ENCODE data around the gene CYP46A1. TPM values are rescaled to one million over a fixed set of nuclear protein-coding genes. Genes with fewer than 3 reads are reported as not detected.

CYP46A1 gene
- total RNA-seq, 1 experiment from 2014 or later, result not detected

DNA sequence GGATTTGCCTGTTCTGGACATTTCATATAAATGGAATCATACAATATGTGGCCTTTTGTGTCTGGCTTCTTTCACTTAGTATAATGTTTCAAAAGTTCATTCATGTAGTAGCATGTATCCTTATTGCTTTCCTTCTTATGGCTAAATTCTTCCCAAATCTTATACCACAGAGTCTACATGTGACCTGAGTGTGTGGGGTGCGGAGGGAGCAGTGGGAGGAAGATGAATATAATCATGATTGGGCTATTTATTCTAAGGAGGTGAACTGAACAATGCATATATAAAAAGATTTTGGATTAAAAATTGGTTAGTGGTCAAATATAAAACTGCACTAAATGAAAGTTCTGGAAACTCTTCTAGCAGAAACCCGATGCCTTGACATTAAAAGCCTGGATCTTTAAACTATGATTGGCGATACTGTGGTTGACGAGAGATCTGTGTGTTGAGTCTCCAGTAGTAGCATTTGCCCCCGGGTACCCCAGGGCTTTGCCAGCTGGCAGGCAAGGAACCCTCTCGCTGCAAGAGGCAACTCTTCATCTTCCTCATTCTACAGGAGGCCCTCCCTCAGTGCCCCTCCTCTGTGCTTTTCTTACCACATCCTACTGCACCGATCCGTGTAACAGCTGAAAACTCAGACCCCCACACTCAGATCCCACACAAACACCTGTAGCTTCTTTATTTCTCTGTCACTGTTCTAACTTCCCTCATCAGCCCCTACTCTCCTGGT, 2.6 kb downstream of the CYP46A1 start:
- no peak for DNase-seq (ENCODE audit: low read depth)

DNA sequence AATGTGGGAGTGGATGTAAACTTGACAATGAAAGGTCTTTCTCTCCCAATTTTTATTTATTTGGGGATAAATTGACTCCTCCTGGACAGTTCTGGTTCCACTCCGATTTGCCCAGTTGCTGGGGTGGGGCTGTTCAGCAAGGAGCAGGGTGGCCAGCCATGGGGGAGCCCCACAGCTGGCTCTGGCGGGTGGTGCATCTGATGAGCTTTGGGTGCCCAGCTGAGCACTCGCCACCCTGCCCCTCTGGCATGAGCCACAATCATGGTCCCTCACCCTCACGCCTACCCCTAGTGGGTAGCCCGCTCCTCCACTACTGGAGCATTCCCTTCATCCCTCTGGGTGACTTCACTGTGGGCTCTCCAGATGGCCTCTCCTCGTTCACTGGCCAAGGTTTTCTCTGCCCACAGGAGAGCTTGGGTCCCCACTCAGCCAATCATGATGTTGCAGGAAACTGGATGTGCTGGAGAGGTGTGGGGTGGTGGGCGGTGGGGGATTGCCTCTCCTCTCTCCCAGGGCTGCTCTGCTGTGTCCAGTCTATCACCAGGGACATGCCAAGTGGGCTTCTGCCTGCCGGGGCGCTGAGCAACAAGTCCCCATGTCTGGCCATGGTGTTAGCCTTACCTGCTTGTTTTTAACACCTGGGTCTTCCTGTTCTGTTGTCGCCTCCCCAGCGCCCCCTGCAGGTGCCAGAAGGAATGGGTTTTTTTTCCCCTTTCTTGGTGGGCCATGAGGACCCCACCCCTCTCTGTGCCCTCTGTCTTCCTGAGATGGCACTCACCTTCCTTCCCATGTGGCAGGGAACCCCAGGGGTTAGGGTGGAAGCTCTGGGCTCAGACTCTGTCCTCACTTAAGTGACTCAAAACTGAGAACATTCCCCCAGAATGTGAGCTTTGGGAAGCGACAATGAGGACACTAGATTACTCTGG, 3.4 kb downstream of the CYP46A1 start:
- no peak for DNase-seq (ENCODE audit: low read depth)

DNA sequence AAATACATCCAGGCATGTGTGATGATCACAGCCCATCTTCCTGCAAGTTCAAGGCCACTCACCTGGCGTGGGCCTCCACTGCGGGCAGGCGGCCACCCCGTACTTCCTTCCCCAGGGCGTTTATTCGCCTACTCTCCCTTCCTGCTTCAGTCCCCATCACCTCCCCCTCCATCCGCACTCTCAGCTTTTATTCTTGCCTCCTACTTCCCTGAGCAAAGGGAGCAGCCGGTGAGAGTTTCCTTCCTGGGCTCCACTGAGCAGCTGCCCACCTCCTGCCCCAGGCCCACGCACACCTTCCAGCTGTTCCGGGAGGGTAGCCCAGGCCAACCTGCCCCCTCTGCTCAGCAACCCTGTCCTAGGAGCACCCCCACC, 4.1 kb downstream of the CYP46A1 start:
- no peak for DNase-seq (ENCODE audit: low read depth)

DNA sequence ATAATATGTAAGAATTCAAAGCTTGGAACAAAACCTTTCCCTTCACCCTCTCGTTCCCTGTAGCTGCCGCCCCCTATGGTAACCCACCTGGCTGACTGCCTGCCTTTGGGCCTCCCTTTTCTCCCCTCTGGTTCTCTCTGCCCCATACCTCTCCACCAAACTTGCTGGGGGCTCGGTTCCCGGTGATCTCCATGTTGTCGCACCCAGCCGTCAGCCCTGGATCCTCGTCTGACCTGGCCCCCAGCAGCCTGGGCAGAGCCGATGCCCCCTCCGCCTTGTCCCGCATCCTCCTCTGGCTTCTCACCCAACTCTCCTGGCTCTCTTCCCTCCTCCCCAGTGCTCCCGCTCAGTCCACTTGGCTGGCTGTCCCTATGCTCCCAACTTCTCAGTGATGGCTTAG, 4.5 kb downstream of the CYP46A1 start:
- DNase-seq (ENCODE audit: low read depth), result no peak

DNA sequence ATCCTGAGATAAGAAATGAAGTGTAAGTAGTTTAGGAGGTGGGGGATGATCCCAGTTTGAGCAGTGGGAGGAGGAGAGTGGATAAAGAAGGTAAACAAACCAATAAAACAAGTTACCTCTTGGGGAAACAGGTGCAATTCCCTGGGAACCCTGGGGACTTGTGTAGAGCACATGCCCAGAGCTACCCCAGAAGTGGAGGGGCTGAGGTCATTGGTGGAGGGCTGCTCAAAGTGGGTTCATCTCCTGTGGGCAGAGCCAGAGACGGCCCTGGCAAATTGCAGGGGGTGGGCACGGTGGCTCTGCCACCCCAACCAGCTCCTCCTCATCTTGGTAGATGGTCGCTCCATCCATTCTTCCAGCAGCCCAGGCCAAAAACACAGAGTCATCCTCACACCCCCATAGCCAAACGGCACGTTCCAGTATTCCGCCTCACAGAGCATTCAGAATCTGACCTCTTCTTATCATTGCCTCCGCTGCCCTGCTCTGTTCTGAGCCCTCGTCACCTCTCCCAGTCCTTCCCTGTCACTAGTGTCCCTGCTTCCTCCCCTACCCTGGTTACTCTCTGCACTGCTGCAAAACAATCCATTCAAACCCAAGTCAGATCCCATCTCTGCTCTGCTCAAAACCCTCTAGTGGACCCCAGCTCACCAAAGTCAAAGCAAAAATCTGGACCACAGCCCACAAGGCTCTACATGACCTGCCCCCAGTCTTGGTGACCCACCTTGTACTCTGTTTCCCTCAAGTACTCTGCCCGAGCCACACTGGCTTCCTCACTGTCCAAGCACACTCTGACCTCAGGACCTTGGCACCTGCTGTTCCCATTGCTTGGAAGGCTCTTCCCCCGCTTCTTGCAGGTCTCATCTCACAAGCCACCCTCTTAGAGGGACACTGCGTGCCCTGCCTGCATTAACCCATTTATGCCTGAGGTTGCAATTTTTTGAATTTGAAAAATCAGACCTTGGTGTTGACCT, 5.5 kb downstream of the CYP46A1 start:
- no peak for DNase-seq (ENCODE audit: low read depth)

DNA sequence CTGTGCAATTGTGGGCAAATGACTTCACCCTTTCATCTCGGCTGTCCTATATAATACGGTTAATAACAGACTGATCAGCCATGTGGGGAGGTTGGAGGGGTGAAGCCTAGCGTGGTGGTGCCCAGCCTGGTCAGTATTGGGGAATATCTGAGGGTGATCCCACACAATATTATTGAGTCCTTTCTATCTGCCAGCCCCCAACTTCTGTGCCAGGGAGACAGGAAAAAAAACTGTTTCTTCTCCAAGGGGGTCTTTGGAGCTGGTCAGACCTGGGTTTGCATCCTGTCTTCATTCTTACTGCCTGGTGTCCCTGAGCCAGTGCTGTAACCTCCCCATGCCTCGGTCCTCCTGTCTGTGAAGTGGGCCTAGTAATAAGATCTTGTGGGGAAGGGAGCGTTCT, 6.5 kb downstream of the CYP46A1 start:
- DNase-seq (ENCODE audit: low read depth), result no peak

DNA sequence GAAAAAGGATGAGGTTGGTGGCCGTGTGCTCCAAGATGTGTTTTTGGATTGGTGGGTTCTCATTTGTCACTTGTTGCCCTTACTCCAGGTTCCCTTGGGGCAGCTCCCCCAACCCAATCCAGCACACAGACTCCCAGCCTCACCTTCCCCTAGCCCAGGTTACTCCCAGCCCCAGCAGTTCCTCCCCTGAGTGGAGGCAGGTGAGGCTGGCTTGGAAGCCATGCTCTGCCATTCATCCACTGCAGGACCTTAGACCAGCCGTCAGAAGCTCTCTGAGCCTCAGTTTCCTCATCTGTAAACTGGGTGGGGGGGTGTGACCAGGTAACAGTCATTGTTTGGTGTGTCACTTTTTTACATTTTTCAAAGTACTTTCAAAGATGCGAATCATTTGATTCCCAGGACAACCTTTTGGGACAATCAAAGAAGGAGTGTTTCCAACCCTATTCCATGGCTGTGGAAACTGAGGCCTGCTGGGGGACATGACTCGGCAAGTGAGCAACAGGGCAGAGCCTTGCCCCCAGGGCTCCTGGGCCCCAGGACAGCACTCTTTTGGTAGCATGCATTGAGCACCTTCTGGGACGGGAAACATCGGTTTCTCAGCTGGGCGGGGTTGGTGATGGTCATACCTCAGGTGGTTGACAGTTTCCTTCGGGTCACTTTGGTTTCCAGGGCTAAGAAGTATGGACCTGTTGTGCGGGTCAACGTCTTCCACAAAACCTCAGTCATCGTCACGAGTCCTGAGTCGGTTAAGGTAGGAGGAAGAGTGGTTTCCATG, 7.2 kb downstream of the CYP46A1 start:
- DNase-seq (ENCODE audit: low read depth), result no peak

DNA sequence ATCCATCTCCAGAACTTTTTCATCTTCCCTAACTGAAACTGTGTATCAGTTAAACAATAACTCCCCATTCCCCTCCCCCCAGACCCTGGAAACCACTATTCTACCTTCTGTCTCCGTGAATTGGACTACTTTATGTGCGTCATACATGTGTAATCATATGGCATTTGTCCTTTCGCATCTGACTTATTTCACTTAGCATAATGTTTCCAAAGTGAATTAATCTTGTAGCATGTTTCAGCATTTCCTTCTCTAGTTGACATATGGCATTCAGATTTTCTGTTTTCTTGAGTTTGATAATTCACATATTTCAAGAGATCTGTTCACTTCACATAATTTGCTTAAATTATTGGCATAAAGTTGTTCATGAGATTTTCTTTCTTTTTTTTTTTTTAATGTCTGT, 9.8 kb downstream of the CYP46A1 start:
- DNase-seq (ENCODE audit: low read depth), result no peak

DNA sequence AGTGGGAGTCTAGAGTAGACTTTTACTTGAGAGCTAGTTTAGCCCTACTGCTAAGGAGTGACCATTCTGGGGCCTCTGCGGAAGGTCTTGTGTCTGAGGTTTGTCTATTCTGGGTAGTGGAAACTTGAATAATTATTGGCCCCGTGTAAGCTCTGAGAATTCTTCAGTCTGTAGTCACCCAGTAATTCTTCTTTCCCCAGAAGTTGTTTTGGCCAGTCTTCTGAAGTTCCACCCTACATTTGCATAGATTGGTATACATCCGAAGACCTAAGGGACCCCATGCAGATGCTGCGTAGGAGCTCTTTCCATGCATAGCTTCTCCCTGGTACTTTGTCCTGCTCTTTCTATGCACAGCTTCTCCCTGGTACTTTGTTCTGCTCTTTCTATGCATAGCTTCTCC, 12.8 kb downstream of the CYP46A1 start:
- no peak for DNase-seq (ENCODE audit: low read depth)

DNA sequence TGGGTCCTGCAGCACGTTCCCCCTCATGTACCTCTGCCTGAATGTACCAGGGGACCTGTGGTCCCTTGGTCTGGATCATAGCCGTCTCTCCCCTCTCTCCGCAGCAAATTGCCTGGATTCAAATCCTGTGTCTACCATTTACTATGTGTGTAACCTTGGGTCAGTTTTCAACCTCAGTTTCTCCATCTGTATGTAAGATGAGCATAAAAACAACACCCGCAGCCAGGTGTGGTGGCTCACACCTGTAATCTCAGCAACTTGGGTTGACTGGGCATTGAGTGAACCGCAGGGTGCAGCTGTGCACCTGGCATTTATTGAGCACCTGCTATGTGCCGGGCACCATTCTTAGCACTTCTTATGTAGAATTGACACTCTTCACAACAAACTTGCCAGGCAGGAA, 14.1 kb downstream of the CYP46A1 start:
- no peak for DNase-seq (ENCODE audit: low read depth)

DNA sequence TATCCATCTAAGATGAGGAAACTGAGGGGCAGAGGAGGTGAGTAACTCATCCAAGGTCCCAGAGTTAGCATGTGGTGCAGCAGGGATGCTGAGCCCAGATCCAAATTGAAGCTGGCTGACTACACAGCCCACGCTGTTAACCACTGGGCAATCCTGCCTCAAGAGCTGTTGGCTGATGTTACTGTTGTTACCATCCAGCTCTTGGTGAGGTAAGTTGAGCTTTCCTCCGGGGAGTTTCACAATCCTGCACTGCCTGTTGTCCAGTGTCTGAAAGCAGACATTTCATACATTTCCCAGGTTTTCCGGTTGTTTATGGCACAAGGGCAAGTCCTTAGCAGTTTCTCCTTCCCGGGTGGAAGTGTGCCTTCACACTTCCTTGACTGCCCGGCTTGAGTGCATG, 14.5 kb downstream of the CYP46A1 start:
- no peak for DNase-seq (ENCODE audit: low read depth)

DNA sequence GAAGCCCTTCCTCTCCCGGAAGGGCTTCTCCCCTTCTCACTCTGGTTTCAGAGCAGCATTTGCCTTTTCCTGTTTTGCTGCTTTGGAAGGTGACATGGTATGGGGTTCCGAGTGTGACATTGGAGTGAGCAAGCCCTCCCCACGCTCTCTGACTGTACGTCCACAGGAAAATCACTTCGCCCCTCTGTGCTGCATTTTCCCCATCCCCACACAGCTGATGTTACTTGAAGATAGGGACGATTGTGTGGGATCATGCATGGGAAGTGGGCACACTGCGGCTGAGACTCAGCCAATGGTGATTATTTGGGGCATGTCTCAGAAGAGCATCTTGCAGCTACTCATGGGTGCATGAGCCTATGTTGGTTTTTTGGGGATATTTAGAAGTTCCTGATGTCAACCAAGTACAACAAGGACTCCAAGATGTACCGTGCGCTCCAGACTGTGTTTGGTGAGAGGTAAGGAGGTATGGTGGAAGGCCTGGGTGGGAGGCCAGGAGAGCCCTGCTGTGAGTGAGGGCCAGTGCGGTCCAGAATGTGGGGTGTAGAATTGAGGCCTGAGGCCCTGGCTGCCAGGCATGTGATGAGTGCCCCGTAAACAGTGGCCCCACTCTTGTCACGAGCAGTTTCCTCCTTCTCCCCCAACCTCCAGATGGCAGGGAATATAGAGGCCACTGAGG, 15.1 kb downstream of the CYP46A1 start:
- no peak for DNase-seq (ENCODE audit: low read depth)

DNA sequence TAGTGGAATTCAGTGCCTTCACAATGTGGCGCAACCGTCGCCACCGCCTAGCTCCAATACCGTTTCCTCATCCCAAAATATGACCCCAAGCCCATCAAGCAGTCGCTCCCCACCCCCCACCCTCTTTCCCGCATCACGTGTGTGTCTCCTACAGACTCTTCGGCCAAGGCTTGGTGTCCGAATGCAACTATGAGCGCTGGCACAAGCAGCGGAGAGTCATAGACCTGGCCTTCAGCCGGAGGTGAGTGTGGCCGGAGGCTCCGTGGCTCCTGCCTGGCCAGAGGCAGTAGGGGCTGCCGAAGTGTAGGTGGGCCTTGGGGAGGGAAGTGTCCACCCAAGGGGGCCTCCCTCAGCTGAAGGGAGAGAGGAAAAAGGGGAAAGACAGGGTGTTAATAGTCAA, 15.8 kb downstream of the CYP46A1 start:
- DNase-seq (ENCODE audit: low read depth), result no peak

DNA sequence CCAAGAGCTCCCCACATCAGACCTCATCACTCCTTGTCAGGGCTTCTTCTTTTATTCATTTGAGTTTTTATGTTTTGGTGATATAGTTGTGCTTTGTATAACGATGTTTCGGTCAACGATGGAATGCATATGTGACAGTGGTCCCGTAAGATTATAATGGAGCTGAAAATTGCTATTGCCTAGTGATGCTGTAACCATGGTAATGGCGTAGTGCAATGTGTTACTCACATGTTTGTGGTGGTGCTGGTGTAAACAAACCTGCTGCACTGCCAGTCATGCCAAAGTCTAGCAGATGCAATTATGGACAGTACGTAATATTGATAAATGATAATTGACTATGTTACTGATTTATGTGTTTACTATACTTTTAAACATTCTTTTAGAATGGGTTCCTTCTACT, 16.3 kb downstream of the CYP46A1 start:
- no peak for DNase-seq (ENCODE audit: low read depth)

DNA sequence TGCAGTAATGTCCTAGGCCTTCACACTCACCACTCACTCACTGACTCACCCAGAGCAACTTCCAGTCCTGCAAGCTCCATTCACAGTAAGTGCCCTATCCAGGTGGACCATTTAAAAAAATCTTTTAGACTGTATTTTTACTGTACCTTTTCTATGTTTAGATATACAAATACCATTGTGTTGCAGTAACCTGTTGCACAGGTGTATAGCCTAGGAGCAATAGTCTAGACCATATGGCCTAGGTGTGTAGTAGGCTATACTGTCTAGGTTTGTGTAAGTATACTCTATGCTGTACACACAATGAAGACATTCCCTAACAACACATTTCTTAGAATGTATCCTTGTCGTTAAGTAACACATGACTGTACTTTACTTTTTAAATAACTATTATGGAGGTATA, 17.2 kb downstream of the CYP46A1 start:
- DNase-seq (ENCODE audit: low read depth), result no peak

DNA sequence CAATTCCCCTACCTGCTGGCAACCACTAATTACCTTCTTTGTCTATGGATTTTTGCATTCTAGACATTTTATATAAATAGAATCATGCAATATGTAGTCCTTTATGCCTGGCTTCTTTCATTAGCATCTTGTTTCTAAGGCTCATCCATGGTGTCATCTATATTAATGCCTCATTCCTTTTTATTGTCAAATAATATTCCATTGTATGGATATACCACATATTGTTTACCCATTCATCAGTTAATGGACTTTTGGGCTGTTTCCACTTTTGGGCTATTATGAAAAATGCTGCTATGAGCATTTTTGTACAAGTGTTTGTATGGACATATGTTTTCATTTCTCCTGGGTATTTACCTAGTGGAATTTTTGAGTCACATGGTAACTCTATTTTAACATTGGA, 18.0 kb downstream of the CYP46A1 start:
- DNase-seq (ENCODE audit: low read depth), result no peak

DNA sequence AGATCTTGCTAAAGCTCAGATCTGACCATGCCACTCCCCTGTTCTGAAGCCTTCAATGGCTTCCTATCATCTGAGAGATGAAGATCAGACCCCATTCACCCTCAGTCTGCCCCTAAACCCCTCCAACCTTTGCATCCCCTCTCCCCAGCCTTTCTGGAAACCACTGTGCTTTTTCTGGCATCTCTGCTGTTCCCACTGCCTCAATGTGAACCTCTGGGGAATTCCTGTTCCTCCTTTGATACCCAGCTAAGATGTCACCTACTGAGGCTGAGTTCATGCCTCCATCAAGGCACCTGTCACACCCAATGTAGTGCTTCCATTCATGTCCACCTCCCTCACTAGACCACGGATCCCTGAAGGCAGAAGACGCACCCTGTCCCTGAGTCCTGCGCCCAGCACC, 19.3 kb downstream of the CYP46A1 start:
- no peak for DNase-seq (ENCODE audit: low read depth)

DNA sequence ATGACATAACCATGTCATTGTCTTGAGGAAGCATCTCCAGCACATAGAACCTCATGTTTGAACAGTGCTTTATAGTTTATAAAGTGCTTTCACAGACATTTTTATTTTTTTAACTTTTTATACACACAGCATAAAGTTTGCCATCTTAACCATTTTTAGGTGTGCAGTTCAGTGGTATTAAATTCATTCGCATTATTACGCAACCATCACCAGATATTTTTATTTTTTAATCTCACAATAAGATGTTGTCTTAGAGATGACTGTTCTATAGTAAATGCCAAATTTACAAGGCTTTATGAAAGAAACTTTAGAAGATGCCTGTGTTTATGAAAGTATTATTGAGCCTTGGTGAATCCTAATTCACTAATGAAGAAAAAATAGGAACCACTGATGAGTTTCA, 19.9 kb downstream of the CYP46A1 start:
- DNase-seq (ENCODE audit: low read depth), result no peak

DNA sequence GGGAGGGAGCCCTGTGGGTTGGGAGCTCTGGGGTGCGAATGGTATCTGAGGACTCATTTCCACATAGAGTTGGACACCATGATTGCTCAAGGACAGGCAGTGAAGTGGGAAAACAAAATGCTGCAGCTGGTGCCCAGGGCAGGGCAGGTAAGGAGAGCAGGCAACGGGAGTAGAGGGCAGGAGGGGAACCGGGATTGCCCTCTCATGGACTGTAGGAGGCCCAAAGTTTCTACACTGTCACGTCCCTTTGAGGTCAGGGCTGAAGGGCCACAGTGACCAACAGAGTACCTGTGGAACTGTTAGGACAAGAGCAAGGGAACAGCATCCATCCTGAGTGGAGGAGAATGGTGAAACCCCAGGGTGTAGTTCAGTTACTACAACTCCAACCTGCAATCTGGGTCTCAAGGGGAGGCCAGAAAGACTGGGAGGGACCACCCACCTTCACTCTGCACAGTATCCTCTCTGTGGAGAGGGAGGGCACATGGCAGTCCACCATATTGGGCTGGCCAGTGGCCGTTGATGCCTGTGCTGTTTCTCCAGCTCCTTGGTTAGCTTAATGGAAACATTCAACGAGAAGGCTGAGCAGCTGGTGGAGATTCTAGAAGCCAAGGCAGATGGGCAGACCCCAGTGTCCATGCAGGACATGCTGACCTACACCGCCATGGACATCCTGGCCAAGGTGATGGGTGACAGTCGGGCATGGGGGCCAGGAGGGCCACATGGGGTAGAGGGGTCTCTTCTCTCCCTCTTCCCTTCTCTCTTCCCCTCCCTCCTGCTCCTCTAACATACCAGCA, 22.2 kb downstream of the CYP46A1 start:
- DNase-seq (ENCODE audit: low read depth), result no peak
